Skin of body (tissue), 2 donors: ENCODE data around the gene TMEM266. TPM values are rescaled to one million over a fixed set of nuclear protein-coding genes. Genes with fewer than 3 reads are reported as not detected.

Experiments used
- DNase-seq: peaks from one replicate; lab custom pipeline; 2025; lab: John Stamatoyannopoulos, UW
- total RNA-seq: library from RNA; depleted of rRNA; stranded (reverse); fragments of >200 nt; gene quantifications from one replicate; pipeline ENCODE4 v1.2.3, GENCODE V29; 2014

TMEM266 gene
- total RNA-seq, 1 donor from 2014 or later = 0.20 TPM

DNA sequence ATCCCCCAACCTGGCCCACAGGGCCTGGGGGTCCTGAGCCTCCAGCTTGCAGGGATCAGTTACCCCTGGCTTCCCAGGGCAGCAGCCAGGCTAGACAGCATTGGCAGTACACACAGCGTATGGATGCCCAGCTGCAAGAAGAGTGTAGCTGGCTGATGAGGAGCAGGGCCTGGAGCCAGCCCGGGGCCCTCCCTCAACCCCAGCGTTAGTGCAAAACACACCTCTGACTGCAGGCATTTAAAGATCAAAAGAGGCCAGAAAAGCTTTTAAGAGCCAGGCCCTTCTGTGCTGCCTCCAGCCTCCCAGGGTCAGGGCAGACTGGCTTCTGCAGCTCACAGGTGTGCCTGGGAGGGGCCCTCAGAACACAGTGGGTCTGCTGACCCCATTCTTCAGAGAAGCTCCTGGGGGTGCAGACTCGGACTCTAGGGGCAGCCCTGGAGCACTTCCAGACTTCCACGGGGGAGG lies 140.9 kb downstream of the TMEM266 start:
- DNase-seq = no peak

DNA sequence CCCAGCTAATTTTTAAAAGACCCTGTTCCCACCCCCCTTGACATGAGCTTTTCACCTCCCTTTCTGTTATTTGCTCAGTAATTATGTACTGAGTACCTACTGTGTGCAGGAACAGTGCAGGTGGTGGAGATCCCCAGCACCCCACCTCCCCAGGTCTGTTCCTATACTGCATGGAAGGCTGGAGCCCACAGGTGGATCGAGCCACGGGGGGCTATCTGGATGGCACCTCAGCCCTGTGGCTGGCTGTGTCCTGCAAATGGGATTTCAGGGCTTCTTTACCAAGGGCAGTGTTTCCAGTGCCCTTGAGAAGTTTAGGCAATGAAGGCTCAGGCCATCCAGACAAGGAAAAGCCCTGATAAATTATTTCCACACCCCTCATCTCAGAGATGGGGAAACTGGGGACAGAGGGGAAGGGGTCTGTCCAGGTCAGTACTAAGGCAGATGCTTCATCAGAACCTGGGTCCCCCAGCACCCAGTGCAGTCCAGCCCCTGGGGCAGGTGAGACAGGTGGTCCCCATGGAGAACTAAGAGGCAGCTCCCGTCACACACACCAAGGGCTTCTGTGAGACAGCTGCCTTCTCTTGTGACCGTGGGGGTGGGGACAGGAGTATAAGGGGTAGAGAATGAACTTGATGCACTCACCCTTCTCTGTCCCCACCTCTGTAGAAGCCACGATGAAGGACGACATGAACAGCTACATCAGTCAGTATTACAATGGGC lies 141.9 kb downstream of the TMEM266 start:
- DNase-seq = no peak

DNA sequence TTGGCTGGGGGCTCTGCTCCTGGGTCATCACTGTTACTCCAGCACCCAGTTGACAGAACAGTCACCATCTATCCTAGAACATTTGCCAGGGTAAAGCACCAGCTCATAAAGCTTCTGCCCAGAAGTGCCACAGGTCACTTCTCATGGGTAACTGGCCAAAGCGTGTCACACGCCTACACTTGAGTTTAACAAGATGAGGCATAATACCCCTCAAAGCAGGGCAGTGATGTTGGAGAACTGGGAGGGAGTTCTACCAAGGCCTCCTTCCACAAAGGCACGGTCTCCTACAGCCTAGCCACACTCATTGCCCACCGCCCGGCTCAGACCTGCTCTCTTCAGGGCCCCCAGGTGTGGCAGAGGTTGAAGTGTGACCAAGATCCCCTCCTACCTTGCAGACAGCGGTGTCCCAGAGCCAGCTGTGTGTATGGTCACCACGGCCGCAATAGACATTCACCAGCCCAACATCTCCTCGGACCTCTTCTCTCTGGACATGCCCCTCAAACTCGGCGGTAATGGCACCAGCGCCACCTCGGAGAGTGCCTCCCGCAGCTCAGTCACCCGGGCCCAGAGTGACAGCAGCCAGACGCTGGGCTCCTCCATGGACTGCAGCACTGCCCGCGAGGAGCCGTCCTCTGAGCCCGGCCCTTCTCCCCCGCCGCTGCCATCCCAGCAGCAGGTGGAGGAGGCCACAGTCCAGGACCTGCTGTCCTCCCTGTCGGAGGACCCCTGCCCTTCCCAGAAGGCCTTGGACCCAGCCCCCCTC lies 143.7 kb downstream of the TMEM266 start:
- DNase-seq = no peak

DNA sequence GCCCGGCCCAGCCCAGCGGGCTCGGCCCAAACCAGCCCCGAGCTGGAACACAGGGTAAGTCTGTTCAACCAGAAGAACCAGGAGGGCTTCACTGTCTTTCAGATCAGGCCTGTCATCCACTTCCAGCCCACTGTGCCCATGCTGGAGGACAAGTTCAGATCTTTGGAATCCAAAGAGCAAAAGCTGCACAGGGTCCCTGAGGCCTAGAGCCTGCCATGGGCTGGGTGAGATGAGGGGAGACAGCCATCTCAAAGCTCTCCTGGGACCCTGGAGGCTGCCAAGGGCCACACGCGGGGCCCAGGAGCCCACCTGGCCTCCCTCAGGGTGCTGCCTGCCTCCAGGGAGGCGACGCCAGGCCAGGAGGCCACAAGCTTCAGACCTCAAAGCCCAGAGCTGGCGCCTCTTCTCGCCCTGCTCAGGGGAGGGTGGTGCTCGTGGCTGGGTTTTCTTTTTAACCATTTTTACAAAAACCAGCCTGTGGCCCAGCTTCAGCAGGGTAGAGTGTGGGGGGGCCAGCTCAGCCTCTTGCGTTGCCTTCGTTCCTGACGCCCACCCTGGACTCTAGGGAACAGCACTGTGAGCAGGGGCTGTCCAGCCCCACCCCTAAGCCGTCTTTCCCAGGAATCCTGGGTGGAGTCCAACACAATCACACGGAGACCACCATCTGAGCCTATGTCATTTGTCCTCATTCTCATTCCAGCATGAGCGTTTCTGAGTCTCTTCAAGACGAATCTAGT lies 144.5 kb downstream of the TMEM266 start:
- no peak for DNase-seq

DNA sequence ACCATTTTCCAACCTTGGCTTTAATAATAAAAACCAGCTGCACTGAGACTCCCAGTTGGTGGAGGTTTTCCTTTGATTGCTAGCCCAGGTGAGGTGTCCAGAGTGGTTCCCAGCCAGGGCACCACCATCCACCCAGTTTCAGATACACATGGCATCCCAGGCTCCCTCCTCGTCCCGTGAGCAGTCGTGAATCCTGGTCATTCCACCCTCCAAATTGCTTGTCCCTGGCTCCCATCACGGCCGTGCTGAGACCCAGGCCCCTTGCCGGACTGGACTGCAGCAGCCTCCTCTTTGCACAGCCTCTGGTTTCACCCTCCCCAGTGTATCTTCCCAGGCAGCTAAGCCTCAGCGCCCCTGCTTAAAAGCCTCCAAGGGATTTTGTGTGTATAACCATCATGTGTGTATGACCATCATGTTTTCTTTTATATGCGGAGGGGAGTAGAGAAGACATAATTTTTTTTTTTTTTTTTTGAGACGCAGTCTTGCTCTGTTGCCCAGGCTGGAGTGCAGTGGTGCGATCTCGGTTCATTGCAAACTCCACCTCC lies 145.2 kb downstream of the TMEM266 start:
- DNase-seq = no peak

DNA sequence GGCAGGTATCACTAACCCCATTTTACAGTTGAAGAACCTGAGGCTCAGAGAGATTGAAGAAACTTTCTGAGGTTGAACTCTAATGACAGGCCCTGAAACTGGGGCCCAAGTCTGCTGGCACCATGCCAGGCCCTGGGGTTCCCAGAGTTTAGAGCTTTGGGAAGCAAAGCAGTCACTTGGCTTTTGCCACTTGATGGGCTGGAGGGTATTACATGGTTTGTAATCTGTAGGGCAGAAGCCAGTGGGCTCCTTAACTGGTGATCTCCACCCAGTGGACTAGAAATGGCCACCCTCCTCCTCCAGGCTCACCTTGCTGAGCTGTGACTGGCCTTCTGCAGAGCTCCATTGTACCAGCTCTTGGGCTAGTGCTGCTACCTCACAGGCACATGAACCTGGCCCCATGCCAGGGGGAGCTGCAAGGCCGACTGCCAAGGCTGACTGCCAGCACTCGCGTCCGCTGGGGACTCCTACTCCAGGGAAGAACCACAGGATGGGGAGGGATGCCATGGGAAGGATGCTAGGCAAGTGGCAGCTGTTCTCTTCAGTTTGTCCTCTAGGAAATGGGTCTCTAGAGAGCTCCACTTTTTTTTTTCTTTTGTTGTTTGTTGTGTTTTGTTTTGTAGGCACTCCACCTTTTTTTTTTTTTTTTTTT lies 146.7 kb downstream of the TMEM266 start:
- no peak for DNase-seq

DNA sequence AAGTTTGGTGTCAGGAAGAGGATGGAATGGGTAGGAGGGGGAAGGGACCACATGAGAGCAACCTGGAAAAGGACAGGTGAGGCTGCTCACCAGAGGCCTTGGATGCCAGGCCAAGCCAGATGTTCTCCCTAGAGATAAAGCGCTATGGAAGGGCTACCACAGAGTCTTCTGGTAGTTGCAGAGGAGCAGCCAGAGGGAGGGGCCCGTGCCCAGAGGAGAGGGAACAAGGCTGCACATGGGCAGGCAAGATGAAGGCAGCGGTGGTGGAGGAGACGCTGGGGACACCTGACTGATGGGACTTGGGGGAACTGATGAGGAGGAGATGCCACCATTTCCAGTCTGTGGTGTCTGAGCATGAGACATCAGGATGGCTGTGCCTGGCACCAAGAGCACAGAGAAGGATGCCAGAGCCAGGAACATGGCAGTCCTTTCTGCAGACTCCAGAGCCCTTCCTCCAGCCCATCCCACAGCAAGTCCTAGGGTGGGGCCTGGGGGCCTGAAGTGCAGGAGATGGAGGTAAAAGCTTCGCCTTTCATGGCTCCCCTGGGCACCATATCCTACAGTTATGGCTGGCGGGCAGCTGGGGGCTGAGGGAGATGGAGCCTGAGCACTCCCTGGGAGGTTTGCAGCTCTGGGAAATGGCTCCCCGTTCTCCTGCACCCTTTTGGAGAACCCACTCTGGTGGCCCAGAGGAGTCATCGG lies 148.4 kb downstream of the TMEM266 start:
- DNase-seq = no peak

DNA sequence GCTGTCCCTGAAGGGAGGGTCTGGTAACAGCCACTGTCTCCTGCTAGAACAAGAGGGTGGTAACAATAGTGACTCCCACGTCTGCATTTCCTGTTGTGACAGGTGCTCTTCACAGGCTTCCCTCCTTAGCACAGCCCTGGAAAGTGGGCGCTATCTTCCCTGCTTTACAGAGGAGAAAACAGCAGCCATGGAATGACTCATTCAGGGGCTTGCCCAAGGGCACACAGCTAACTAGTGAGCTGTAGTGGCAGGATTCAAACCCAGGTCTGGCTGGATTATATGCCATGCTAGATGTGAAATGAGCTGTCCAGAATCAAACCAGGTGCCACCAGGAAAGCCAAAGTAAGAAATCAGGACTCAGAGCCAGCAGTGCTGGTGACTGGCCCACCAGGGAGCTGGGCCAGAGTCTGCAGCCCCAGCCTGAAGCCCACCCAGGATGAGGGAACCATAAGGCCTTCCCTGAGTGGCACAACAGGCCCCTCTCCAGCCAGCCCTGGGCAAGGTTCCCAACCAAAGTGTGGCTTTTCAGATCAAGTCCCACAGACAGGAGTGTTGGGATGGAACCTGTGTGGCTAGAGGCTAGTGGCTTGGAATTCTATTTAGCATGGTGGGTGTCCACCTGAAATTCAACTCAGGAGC lies 149.1 kb downstream of the TMEM266 start:
- no peak for DNase-seq

DNA sequence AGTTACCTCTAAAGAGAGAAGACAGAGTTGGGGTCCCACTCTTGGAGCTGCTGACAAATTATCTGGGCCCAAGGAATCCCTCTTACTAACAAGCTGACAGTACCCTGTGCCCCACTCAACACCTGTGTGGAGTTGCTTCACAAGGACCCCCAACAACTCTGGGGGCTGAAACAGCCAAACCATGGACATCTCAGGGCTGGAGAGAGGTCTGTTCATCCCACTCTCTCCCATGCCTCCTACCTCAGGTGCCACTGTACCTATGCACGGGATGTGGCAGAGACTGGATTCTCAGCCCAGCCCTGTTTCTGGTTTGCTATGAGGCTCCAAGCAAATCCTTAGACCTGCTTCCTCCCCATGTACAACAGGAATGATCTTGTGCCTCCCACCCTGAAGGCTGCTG lies 149.7 kb downstream of the TMEM266 start:
- DNase-seq = no peak

DNA sequence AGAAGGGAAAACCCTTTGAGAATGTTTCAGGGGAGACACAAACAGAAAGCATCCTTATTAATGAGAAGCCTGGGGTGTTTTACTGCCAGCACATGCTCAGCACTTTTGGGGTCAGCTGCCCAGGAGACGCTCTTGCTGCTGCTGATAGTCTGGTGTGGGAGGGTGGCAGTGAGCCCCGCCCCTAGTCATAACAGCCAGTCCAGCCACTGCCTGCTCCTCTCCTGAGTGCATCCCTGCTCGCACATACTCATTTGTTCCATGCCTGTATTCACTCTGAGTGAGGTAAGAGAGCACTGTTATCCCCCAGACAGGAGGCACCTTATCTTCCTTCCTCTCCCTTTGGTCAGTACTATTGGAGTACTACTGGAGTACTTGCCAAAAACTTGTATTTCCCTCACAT lies 150.2 kb downstream of the TMEM266 start:
- DNase-seq = no peak

DNA sequence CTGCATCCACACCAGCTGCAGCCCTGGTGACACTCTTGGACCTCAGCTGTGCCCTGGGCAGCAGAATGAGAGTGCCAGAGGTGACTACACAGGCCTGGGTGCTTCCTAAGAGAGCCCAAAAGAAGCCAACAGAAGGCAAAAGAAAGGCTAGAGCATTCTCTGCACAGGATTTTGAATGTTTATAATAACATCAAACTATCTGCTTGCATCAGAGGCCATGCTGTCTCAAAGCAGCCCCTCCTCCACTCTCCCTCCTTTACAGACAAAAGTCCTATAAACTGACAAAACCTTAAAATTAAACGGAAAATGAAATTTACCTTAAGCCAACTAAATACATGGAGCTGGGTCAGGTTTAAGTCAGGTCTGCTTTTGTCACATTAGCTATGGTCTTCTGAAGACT lies 155.8 kb downstream of the TMEM266 start:
- DNase-seq = no peak

DNA sequence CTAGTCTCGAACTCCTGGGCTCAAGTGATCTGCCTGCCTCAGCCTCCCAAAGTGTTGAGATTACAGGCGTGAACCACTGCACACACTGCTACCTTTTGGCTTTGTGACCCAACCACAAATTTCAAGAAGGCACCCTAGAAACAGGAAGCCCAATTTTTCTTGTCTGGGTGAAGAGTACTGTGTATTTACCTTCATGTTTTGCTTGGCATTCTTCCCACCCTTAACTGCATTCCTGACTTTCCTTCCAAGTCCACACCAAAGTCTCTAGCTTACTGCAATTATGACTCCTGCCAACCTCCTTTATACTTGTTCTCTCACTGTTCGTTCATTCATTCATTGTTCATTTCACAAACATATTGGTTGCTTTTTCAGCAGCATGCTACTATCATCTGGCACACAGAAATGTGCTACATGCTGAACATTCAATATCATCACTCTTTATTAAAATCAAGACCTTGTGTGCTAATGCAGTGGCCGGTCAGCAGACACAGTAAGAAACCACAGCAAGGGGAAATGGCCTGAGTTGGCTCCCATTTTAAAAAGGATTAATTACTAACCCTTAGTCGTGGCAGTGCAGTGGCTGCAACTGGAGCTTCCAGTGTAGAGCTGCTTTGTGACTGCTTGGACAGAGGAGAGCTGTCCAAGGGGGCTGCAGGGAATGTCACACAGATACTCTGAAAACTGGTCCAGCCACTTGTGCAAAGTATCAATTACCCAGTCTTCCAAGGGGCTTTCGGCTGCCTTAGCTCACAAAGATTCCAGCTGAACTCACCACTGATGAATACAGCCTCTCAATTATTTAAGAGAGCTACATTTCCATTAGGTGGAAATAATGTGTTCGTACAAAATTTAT lies 157.5 kb downstream of the TMEM266 start:
- DNase-seq = no peak

DNA sequence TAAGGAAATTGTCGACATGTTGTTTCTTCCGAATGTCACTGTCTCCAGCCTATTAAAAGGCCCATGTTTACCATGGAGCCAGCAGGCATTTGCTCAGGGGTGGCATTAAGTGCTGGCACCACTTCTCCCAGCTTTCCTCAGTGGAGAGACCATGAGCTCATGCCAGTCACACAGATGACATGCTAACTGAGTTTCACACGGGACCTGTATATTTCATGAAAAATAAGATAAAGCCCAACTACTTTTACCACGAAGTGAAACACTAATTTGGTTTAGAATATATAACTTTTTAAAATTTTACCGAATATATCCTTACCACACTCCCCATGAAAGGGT lies 158.1 kb downstream of the TMEM266 start:
- DNase-seq = no peak

DNA sequence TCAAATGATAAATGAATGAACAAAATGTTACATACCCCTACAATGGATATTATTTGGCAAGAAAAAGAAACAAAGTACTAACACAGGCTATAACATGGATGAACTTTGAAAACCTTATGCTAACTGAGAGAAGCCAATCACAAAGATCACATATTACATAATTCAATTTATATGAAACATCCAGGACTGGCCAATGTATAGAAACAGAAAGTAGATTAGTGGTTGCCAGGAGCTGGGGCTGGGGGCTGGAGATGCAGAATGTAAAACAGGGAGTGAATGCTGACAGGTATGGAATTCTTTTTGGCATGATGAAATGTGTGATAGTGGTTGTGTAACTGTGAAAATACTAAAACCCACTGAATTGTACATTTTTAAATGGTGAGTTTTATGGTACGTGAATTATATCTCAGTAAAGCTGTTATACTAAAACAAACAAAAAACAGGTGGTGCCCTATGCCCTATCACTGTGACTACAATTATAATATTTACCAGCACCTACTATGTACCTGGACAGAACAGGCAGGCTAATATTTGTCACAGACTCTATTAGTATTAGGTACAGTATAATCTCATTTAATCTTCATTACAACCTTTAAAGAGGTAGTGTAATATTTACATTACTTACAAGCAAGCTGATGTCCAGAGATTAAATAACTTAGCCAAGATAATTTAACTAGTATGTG lies 161.4 kb downstream of the TMEM266 start:
- DNase-seq = no peak

DNA sequence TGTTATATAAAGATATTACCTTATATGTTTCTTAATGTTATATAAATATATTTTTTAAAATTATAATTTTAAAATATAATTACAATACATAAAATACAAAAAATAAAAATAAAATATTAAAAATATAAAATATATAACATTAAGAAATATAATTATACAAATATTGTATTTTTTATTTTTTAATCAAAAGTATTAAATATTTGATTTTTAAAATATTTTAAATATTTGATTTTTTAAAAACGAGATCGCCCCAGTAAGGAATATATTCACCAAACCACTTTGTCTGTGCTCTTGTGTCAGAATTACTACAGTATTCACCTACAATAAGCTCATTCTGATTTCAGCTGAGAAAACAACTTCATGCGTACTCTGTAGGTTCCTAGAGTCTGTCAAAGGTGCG lies 162.4 kb downstream of the TMEM266 start:
- DNase-seq = no peak

DNA sequence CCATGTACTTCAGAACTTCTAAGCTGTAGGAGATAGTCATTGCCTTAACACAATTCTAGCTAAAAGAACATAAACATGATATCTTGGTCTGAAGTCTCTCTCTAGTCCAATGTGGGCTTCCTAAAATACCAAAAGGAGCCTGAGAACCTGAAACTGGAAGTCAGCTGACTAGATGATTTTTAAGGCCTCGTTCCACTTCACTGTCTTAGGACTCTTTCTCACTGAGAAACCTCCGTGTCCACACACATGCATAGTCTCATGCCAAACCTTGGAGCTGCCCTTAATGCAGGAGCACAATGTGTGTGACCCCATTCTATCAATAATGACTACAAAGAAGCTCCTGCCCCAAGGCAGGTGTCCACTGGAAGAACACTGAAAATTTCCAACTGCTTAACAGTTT lies 163.7 kb downstream of the TMEM266 start:
- DNase-seq = no peak

DNA sequence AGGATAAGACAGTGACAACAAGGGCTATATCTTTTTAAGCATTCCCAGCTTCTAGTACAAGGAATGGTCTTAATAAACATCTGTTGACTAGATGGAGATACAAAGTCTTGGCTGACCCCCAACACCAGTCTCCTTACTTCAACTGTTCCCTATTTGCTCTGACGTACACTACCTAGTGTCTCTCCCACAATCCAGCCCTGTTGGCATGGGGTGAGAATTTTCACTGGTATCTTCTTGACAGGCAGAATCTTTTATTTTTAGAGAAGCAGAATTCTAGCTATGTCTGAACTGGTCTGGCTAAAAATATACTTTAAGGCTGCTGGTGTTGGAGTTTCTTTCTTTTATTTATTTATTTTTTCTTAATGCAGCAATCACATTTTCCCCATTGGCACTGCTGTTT lies 169.5 kb downstream of the TMEM266 start:
- DNase-seq = no peak

DNA sequence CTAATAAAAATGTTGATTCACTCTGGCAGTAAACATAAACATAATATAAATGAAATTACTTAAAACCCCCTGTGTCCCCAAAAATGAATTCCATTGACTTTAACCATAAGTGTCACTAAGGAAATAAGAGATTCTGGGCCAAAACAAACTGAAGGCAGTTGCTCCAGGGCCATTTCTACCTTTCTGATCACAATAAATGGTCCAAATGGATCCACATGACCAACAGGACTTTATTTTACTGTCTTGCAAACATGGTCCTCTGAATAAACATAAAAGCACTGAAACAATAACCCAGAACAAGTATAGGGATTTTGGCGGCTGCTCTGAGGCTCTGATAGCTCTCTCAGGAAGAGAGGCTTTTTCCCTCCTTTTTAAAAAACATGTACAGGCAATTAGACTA lies 174.1 kb downstream of the TMEM266 start:
- no peak for DNase-seq

DNA sequence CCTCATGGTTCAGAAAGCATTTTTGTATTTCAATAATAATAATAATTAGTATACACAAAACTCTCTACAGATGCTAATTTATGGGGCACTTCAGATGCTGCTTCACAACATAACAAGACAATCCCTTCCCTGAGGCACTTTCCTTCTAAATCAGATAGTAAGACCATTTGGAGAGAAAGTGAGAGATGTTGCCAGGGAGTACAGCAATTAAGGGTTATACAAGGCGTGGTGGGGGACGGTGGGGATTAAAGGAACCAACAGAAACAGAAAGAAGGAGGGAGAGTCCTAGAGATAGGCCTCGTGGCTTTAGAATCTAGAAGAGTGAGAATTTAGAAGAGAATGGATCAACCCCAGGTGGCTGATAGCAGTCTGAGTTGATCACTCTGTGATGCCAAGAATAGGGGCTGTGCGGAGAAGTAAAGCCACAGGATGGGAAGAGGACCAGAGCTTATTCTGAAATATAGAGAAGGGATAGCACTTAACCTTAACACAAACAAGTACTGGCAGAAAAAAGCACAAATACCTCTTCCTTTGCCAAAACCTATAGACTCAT lies 174.6 kb downstream of the TMEM266 start:
- no peak for DNase-seq
